ENCODE measurements around the gene AUP1. TPM values are rescaled to one million over a fixed set of nuclear protein-coding genes. Genes with fewer than 3 reads are reported as not detected.

AUP1 gene
- total and polyA plus RNA-seq, 10 of the 15 experiments (the other 5 are each of a cell fraction or from before 2014, with no cell fraction given), result 39.1 to 215 (median 138) TPM

DNA sequence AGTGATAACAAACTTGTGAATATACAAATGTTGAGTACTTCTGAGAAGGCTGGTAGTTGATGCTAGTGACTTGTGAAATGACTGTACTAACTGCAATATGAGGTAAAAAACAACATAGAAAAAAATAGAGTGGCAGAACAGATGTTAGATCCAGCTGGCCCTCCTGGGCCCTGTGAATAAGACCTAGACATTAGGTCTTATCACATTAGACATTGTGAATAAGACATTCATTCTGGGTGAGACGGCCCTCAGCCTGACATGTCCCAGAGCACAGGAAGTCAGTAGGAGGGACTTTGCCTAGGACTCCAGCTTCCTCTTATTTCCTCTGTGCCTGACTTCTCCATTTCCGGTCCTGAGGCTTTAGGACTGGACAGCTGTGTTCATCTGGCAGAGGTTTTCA, 47.9 kb upstream of the AUP1 start (continued):
- TF ChIP-seq TAF1 (IDR thresholded peaks at IDR 0.05; ENCODE audit: borderline replicate concordance, low read depth, low read length) (no peak), YY1 (IDR thresholded peaks at IDR 0.05; ENCODE audit: low read depth, low read length) (no peak), CBX5 (IDR thresholded peaks at IDR 0.05; ENCODE audit: low read depth) (no peak), CHD4 (IDR thresholded peaks at IDR 0.05) (no peak), ZZZ3 (IDR thresholded peaks at IDR 0.05; ENCODE audit: control insufficient read depth, insufficient read length, low read depth) (no peak), ZBED1 (IDR thresholded peaks at IDR 0.05; ENCODE audit: borderline replicate concordance) (no peak), PAX5 (IDR thresholded peaks at IDR 0.05; ENCODE audit: borderline replicate concordance, low read depth, low read length) (no peak), POLR2AphosphoS5 (IDR thresholded peaks at IDR 0.05; ENCODE audit: low read length) (no peak), NR2C1 (IDR thresholded peaks at IDR 0.05) (no peak), SMAD5 (IDR thresholded peaks at IDR 0.05; ENCODE audit: low read depth) (0 out of 2 replicates have a peak, but pooled peaks have one; percentile 35), KLF5 (IDR thresholded peaks at IDR 0.05; ENCODE audit: partially characterized antibody) (no peak), CEBPB (IDR thresholded peaks at IDR 0.05; ENCODE audit: borderline replicate concordance in 1 of 2, low read depth in 2 of 2, low read length in 2 of 2) (no peak), ZNF274 (IDR thresholded peaks at IDR 0.05; ENCODE audit: insufficient read depth, insufficient read length) (no peak), BACH1 (IDR thresholded peaks at IDR 0.05; ENCODE audit: borderline replicate concordance) (no peak), PAX8 (IDR thresholded peaks at IDR 0.05) (no peak), CHD1 (IDR thresholded peaks at IDR 0.05; ENCODE audit: low read depth, low read length) (no peak), CBX3 (IDR thresholded peaks at IDR 0.05; ENCODE audit: borderline replicate concordance, low read depth) (no peak), SREBF2 (IDR thresholded peaks at IDR 0.05; ENCODE audit: low read length) (no peak), ELK1 (IDR thresholded peaks at IDR 0.05; ENCODE audit: low read depth, low read length) (no peak), NFYA (IDR thresholded peaks at IDR 0.05; ENCODE audit: borderline replicate concordance, low read depth, low read length) (no peak), ZBTB4 (CRISPR knock-in tag; IDR thresholded peaks at IDR 0.05) (no peak), DPF2 (IDR thresholded peaks at IDR 0.05) (no peak), MTA2 (IDR thresholded peaks at IDR 0.05; ENCODE audit: low read depth) (no peak), MYB (IDR thresholded peaks at IDR 0.05; ENCODE audit: borderline replicate concordance, low read depth, low read length) (no peak)
- TF ChIP-seq, protein P1, sequence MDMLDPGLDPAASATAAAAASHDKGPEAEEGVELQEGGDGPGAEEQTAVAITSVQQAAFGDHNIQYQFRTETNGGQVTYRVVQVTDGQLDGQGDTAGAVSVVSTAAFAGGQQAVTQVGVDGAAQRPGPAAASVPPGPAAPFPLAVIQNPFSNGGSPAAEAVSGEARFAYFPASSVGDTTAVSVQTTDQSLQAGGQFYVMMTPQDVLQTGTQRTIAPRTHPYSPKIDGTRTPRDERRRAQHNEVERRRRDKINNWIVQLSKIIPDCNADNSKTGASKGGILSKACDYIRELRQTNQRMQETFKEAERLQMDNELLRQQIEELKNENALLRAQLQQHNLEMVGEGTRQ (IDR thresholded peaks at IDR 0.05; ENCODE audit: borderline replicate concordance, low read depth, low read length), result no peak
- TF ChIP-seq, protein P2, sequence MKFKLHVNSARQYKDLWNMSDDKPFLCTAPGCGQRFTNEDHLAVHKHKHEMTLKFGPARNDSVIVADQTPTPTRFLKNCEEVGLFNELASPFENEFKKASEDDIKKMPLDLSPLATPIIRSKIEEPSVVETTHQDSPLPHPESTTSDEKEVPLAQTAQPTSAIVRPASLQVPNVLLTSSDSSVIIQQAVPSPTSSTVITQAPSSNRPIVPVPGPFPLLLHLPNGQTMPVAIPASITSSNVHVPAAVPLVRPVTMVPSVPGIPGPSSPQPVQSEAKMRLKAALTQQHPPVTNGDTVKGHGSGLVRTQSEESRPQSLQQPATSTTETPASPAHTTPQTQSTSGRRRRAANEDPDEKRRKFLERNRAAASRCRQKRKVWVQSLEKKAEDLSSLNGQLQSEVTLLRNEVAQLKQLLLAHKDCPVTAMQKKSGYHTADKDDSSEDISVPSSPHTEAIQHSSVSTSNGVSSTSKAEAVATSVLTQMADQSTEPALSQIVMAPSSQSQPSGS (IDR thresholded peaks at IDR 0.05; ENCODE audit: low read length), result 0 out of 2 replicates have a peak, but pooled peaks have one; percentile 5
- TF ChIP-seq, protein P3, sequence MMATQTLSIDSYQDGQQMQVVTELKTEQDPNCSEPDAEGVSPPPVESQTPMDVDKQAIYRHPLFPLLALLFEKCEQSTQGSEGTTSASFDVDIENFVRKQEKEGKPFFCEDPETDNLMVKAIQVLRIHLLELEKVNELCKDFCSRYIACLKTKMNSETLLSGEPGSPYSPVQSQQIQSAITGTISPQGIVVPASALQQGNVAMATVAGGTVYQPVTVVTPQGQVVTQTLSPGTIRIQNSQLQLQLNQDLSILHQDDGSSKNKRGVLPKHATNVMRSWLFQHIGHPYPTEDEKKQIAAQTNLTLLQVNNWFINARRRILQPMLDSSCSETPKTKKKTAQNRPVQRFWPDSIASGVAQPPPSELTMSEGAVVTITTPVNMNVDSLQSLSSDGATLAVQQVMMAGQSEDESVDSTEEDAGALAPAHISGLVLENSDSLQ (IDR thresholded peaks at IDR 0.05), result peak; percentile 56

All from GM12878 (cell line).